GM12878 (cell line): ENCODE measurements around the gene HNRNPAB. TPM values are rescaled to one million over a fixed set of nuclear protein-coding genes. Genes with fewer than 3 reads are reported as not detected.

Experiments used
- ATAC-seq: fragments of 200-7000 bp; cut with Tn5 transposase; 3 replicates; pipeline ENCODE4 v1.9.1; 2020; ENCODE audit warnings: mild to moderate bottlenecking, moderate library complexity
- BruUV-seq: library from RNA; stranded (reverse); fragments of 400-500 nt; replicated peaks from 2 replicates; lab custom pipeline; 2021; lab: Mats Ljungman, UMichigan
- CTCF ChIA-PET: fragments of 300-600 bp; sonication (Branson Sonifier 250); formaldehyde crosslinking; extraction: SDS; loops from one replicate; lab custom pipeline; 2021; ENCODE audit warnings: inconsistent platforms; lab: Yijun Ruan, JAX
- POLR2A ChIA-PET: fragments of 350-600 bp; formaldehyde crosslinking; extraction: SDS; loops from one replicate; lab custom pipeline; 2021; ENCODE audit warnings: inconsistent platforms; lab: Charles Lee
- RAD21 ChIA-PET: fragments of 300-600 bp; sonication (Branson Sonifier 250); formaldehyde crosslinking; loops from one replicate; lab custom pipeline; 2023; ENCODE audit warnings: antibody characterized with exemption; ENCODE audit not compliant: unreplicated experiment; lab: Charles Lee
- SMC1A ChIA-PET: fragments of 300-600 bp; sonication (Branson Sonifier 250); formaldehyde crosslinking; loops from one replicate; lab custom pipeline; 2023; ENCODE audit not compliant: unreplicated experiment, uncharacterized antibody; lab: Charles Lee
- DNase-seq: peaks from one replicate; pipeline ENCODE4 v3.0.0-alpha.2; 2011; ENCODE audit warnings: low read depth, low spot score
- FAIRE-seq: peaks from 3 replicates; lab custom pipeline; 2011; peaks lifted over from hg19 to GRCh38; lab: Jason Lieb, UNC
- H2AFZ ChIP-seq: 2 replicates; pipeline ENCODE4 v1.6.0; 2011; ENCODE audit warnings: low read depth, low read length, control low read depth; ENCODE audit not compliant: control insufficient read depth
- H3K27ac ChIP-seq: 2 replicates; pipeline ENCODE4 v1.5.1; 2011; ENCODE audit warnings: control low read depth; ENCODE audit not compliant: control insufficient read depth, insufficient read depth
- H3K27me3 ChIP-seq, 2 experiments: replicated peaks in 1 of 2; 2 replicates each; pipeline versions ENCODE4 v1.6.0 to v1.6.1; 2011; ENCODE audit warnings: low read length in 1 of 2; ENCODE audit not compliant: control insufficient read depth in 2 of 2, insufficient read depth in 2 of 2
- H3K36me3 ChIP-seq, 2 experiments: 2 replicates each; pipeline ENCODE4 v1.5.1; 2011; ENCODE audit warnings: low read length in 1 of 2; ENCODE audit not compliant: control insufficient read depth in 2 of 2, insufficient read depth in 2 of 2
- H3K4me1 ChIP-seq: 2 replicates; pipeline ENCODE4 v1.6.1; 2011; ENCODE audit warnings: mild to moderate bottlenecking, low read length, moderate library complexity, mixed read lengths; ENCODE audit not compliant: control insufficient read depth, insufficient read depth
- H3K4me2 ChIP-seq: 2 replicates; pipeline ENCODE4 v1.6.0; 2011; ENCODE audit warnings: control low read depth; ENCODE audit not compliant: control insufficient read depth, insufficient read depth
- H3K4me3 ChIP-seq: fragments of 200-600 bp; sonication (generic); 2 replicates; pipeline ENCODE4 v1.5.1; 2016
- H3K79me2 ChIP-seq: 2 replicates; pipeline ENCODE4 v1.6.0; 2011; ENCODE audit warnings: low read length; ENCODE audit not compliant: control insufficient read depth, insufficient read depth
- H3K9ac ChIP-seq: 2 replicates; pipeline ENCODE4 v1.8.0; 2011; ENCODE audit warnings: low read length, control low read depth, mixed read lengths; ENCODE audit not compliant: control insufficient read depth, insufficient read depth
- H3K9me3 ChIP-seq: replicated peaks from 3 replicates; pipeline ENCODE4 v1.5.1; 2011; ENCODE audit warnings: mild to moderate bottlenecking, low read length; ENCODE audit not compliant: control insufficient read depth, insufficient read depth
- H4K20me1 ChIP-seq: 2 replicates; pipeline ENCODE4 v1.6.0; 2011; ENCODE audit not compliant: control insufficient read depth, insufficient read depth
- IRF5 ChIP-seq: fragments of 450-650 bp; IDR thresholded peaks from 2 replicates; pipeline ENCODE4 v1.6.1; 2017; ENCODE audit warnings: borderline replicate concordance
- KAT2A ChIP-seq: conservative IDR thresholded peaks from 2 replicates; pipeline ENCODE4 v1.6.1; 2011; ENCODE audit warnings: low read depth, low read length; ENCODE audit not compliant: control insufficient read depth
- PAX8 ChIP-seq: fragments of 450-650 bp; IDR thresholded peaks from 2 replicates; pipeline ENCODE4 v1.6.1; 2017; ENCODE audit warnings: mild to moderate bottlenecking, moderate library complexity
- RELB ChIP-seq: fragments of 450-650 bp; IDR thresholded peaks from 2 replicates; pipeline ENCODE4 v1.6.1; 2017; ENCODE audit warnings: low read depth, mild to moderate bottlenecking, moderate library complexity
- TCF3 ChIP-seq: IDR thresholded peaks from 2 replicates; pipeline ENCODE4 v1.6.1; 2012; ENCODE audit warnings: low read depth, mild to moderate bottlenecking, low read length, borderline replicate concordance; ENCODE audit not compliant: insufficient read depth
- TCF7 ChIP-seq: IDR thresholded peaks from 2 replicates; pipeline ENCODE4 v1.6.1; 2014; ENCODE audit warnings: antibody characterized with exemption, borderline replicate concordance
- ZBTB40 ChIP-seq: fragments of 450-650 bp; IDR thresholded peaks from 2 replicates; pipeline ENCODE4 v1.6.1; 2016; ENCODE audit warnings: mild to moderate bottlenecking, moderate library complexity, borderline replicate concordance
- ZNF217 ChIP-seq: fragments of 450-650 bp; IDR thresholded peaks from 2 replicates; pipeline ENCODE4 v1.6.1; 2017; ENCODE audit warnings: antibody characterized with exemption, mild to moderate bottlenecking
- ZNF622 ChIP-seq: fragments of 450-650 bp; IDR thresholded peaks from 2 replicates; pipeline ENCODE4 v1.6.1; 2017; ENCODE audit warnings: mild to moderate bottlenecking, inconsistent platforms
- WGBS: methylation state at CpG from one replicate; pipeline ENCODE4 v1.1.6; 2016; ENCODE audit warnings: low lambda C conversion rate; ENCODE audit not compliant: insufficient replicate concordance, insufficient coverage; ENCODE audit errors: missing lambda C conversion rate; 5-methylcytosine and 5-hydroxymethylcytosine counted together
- in situ Hi-C: fragments of 300-500 bp; cut with MboI; formaldehyde crosslinking; loops from 9 replicates; pipeline ENCODE4 v1.14.3; 2018; ENCODE audit warnings: mixed read lengths
- intact Hi-C: fragments of 100-400 bp; cut with micrococcal nuclease; formaldehyde crosslinking; loops from one replicate; pipeline ENCODE4 v1.14.2; 2022; ENCODE audit not compliant: unreplicated experiment
- polyA plus RNA-seq, 11 experiments: library from polyadenylated mRNA; depleted of rRNA in 4 of 11; unstranded in 6 of 11; stranded (reverse) in 5 of 11; fragments of >200 nt; fragmentation: Nextera tagmentation in 4 of 11; fragmentation: Illumina TruSeq in 1 of 11; extraction: Ambion mirVana in 4 of 11; extraction: Trizol in 1 of 11; gene quantifications; 1 replicate in 1 of 11; 2 replicates in 10 of 11; pipeline versions ENCODE4 v1.2.1 to v1.2.3, GENCODE V29; 2011 to 2016; ENCODE audit warnings: inconsistent platforms in 2 of 11, missing spikeins in 2 of 11, low read depth in 1 of 11
- total RNA-seq, 4 experiments: library from RNA; depleted of rRNA in 3 of 4; stranded (reverse); fragments of >200 nt in 3 of 4; fragmentation: Illumina TruSeq in 1 of 4; extraction: Trizol in 1 of 4; gene quantifications; 2 replicates each; pipeline versions ENCODE4 v1.2.1 to v1.2.3, GENCODE V29; 2013 to 2021
- TF ChIP-seq, protein P1 (sequence below): IDR thresholded peaks from 2 replicates; pipeline ENCODE4 v1.6.1; 2012; ENCODE audit warnings: improper control_type of control experiment, low read depth, low read length; ENCODE audit not compliant: insufficient replicate concordance

Gene HNRNPAB
- total and polyA plus RNA-seq, 10 of the 15 experiments (the other 5 are each of a cell fraction or from before 2014, with no cell fraction given), result 42.3 to 330 (median 230) TPM

- no peak for TF ChIP-seq ZBTB40
Measured at GRCh38 chr5:178165581-178165980, 38.8 kb upstream of the HNRNPAB start (continued).

GRCh38 chr5:178170455-178170854 lies 33.9 kb upstream of the HNRNPAB start:
- Histone ChIP-seq H3K79me2 (no peaks in the 10 kb centered on the region), H3K27me3 (no peaks in the 10 kb centered on the region; a peak in 1 of 4 replicates), H3K36me3 (no peaks in the 10 kb centered on the region), H3K27ac (no peak overlapping the region), H3K4me2 (no peak overlapping the region), H3K9me3 (no peaks in the 10 kb centered on the region), H4K20me1 (no peaks in the 10 kb centered on the region), H3K9ac (no peak overlapping the region), H3K4me3 (no peak overlapping the region), H2AFZ (no peak overlapping the region), H3K4me1 (no peaks in the 10 kb centered on the region)
- RAD21 ChIA-PET, result no interaction called here
- CTCF ChIA-PET, result no interaction called here
- DNase-seq, result no peak
- ATAC-seq, result no peak
- intact Hi-C loops (no loop called here), in situ Hi-C loops (no loop called here)
- POLR2A ChIA-PET, result no interaction called here
- BruUV-seq, result no TSS peak
- SMC1A ChIA-PET, result no interaction called here
- WGBS, result 38% methylated on average over 2 of the region's 2 CpGs
- no peak for FAIRE-seq
- TF ChIP-seq PAX8, result no peak
- TF ChIP-seq, protein P1, sequence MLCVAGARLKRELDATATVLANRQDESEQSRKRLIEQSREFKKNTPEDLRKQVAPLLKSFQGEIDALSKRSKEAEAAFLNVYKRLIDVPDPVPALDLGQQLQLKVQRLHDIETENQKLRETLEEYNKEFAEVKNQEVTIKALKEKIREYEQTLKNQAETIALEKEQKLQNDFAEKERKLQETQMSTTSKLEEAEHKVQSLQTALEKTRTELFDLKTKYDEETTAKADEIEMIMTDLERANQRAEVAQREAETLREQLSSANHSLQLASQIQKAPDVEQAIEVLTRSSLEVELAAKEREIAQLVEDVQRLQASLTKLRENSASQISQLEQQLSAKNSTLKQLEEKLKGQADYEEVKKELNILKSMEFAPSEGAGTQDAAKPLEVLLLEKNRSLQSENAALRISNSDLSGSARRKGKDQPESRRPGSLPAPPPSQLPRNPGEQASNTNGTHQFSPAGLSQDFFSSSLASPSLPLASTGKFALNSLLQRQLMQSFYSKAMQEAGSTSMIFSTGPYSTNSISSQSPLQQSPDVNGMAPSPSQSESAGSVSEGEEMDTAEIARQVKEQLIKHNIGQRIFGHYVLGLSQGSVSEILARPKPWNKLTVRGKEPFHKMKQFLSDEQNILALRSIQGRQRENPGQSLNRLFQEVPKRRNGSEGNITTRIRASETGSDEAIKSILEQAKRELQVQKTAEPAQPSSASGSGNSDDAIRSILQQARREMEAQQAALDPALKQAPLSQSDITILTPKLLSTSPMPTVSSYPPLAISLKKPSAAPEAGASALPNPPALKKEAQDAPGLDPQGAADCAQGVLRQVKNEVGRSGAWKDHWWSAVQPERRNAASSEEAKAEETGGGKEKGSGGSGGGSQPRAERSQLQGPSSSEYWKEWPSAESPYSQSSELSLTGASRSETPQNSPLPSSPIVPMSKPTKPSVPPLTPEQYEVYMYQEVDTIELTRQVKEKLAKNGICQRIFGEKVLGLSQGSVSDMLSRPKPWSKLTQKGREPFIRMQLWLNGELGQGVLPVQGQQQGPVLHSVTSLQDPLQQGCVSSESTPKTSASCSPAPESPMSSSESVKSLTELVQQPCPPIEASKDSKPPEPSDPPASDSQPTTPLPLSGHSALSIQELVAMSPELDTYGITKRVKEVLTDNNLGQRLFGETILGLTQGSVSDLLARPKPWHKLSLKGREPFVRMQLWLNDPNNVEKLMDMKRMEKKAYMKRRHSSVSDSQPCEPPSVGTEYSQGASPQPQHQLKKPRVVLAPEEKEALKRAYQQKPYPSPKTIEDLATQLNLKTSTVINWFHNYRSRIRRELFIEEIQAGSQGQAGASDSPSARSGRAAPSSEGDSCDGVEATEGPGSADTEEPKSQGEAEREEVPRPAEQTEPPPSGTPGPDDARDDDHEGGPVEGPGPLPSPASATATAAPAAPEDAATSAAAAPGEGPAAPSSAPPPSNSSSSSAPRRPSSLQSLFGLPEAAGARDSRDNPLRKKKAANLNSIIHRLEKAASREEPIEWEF, result no peak
- no peak for TF ChIP-seq TCF3
- no peak for TF ChIP-seq KAT2A
- no peak for TF ChIP-seq TCF7
- TF ChIP-seq ZNF217, result no peak
- TF ChIP-seq ZNF622, result no peak
- no peak for TF ChIP-seq IRF5
- no peak for TF ChIP-seq RELB
